ENCODE measurements around the gene B3GNT9. TPM values are rescaled to one million over a fixed set of nuclear protein-coding genes. Genes with fewer than 3 reads are reported as not detected.

B3GNT9 gene
- total and polyA plus RNA-seq, 2 of the 8 experiments (the other 6 are each of a cell fraction or from before 2014, with no cell fraction given), result 3.5 to 9.0 TPM

GRCh38 chr16:67170168-67170948 lies 19.6 kb upstream of the B3GNT9 start, which contains the start of gene NOL3:
NOL3 (plus strand) TSS chr16:67170538.
- Histone ChIP-seq H3K4ac (replicated peaks; ENCODE audit: insufficient read length, low read depth, low read length) (no peak within 1 kb of the TSS), H2AK5ac (ENCODE audit: low read depth, low read length) (0 out of 2 replicates have a peak within 1 kb of the TSS, but pooled peaks have one; percentile 69), H3K56ac (replicated peaks; ENCODE audit: insufficient read length, low read depth, low read length) (peak within 1 kb of the TSS; percentile 34), H3K18ac (ENCODE audit: extremely low read depth, low read length) (peak within 1 kb of the TSS; percentile 68), H4K5ac (ENCODE audit: insufficient read length, low read depth, low read length) (no peak within 1 kb of the TSS), H3K9me3 (ENCODE audit: insufficient read depth in 2 of 2, low read depth in 1 of 2, low read length in 1 of 2) (no peaks in the 10 kb centered on the region), H3K36me3 (ENCODE audit: control insufficient read depth in 2 of 4, insufficient read depth in 4 of 4, low read length in 3 of 4) (no peaks in the 10 kb centered on the region), H2BK12ac (ENCODE audit: low read depth, low read length) (peak within 1 kb of the TSS; percentile 71; the same call in 1 of the 2 replicates), H2BK120ac (replicated peaks; ENCODE audit: low read depth, low read length) (no peak within 1 kb of the TSS), H4K91ac (replicated peaks; ENCODE audit: insufficient read length, low read length) (no peak within 1 kb of the TSS), H3K27me3 (replicated peaks in 1 of 4; ENCODE audit: control insufficient read depth in 3 of 4, extremely low read depth in 1 of 4, insufficient read depth in 3 of 4, low read length in 3 of 4) (peaks cover 77 to 97% (median 95%) of the 10 kb centered on the region in 4 experiments), H2AFZ (ENCODE audit: low read length) (peak within 1 kb of the TSS; percentile 67; the same call in 1 of the 2 replicates), H2BK5ac (ENCODE audit: low read depth, low read length) (no peak within 1 kb of the TSS), H3K4me1 (replicated peaks in 1 of 4; ENCODE audit: control insufficient read depth in 3 of 4, insufficient read depth in 4 of 4, low read length in 3 of 4) (peaks cover 0 to 43% (median 29%) of the 10 kb centered on the region in 4 experiments; a peak in 6 of 7 replicates), H2BK20ac (ENCODE audit: low read length) (no peak within 1 kb of the TSS; the same call in 1 of the 2 replicates), H4K20me1 (replicated peaks in 1 of 2; ENCODE audit: control insufficient read depth in 1 of 2, insufficient read depth in 2 of 2, low read length in 2 of 2) (peaks cover 5 to 20% of the 10 kb centered on the region in 2 experiments), H2BK15ac (ENCODE audit: low read length) (peak within 1 kb of the TSS; percentile 81; the same call in 1 of the 2 replicates), H3K79me1 (ENCODE audit: low read depth, low read length) (peaks cover 2% of the 10 kb centered on the region; the same call in 1 of the 2 replicates), H3K27ac (ENCODE audit: low read depth, low read length) (no peak within 1 kb of the TSS), H3K23me2 (ENCODE audit: low read depth, low read length) (peaks cover 21% of the 10 kb centered on the region), H3K4me2 (ENCODE audit: insufficient read depth in 1 of 2, low read depth in 2 of 2, low read length in 2 of 2) (peak within 1 kb of the TSS; percentile 79 to 89), H4K8ac (ENCODE audit: extremely low read depth, insufficient read depth, low read length) (peak within 1 kb of the TSS; percentile 81), H3K14ac (ENCODE audit: insufficient read length) (no peak within 1 kb of the TSS), H3K4me3 (ENCODE audit: extremely low read depth in 1 of 4, insufficient read depth in 2 of 4, low read depth in 3 of 4, low read length in 4 of 4) (peak within 1 kb of the TSS; percentile 17 to 65 (median 50)), H3K23ac (ENCODE audit: insufficient read length) (no peak within 1 kb of the TSS), H3K79me2 (ENCODE audit: control insufficient read depth in 1 of 2, insufficient read depth in 2 of 2, low read length in 2 of 2) (no peaks in the 10 kb centered on the region), H3K9ac (replicated peaks in 1 of 4; ENCODE audit: extremely low read depth in 1 of 4, low read depth in 3 of 4, low read length in 3 of 4) (no peak within 1 kb of the TSS; a peak in 1 of 7 replicates)
- POLR2A ChIA-PET (ENCODE audit: partially characterized antibody), result interaction anchor here (0.7 to 2.7 kb wide), 8 partner anchors 10 to 792 kb away, joined by 3 to 11 read pairs (median 4); partner anchors contain the start of genes ELMO3, FBXL8 and TRADD
- 2% methylated on average over 27 of the region's 50 CpGs; no CpG with 5 or more reads in 1 of the 2 experiments for WGBS, 2 experiments (ENCODE audit: extremely low coverage in 1 of 2, insufficient coverage in 1 of 2, insufficient read length in 1 of 2, insufficient replicate concordance in 2 of 2, low coverage in 1 of 2, low lambda C conversion rate in 2 of 2, missing lambda C conversion rate in 1 of 2)
- FAIRE-seq (no peak), DNase-seq (ENCODE audit: low read depth in 1 of 2, low spot score in 2 of 2) (peak in 1 of 2 experiments; percentile 79)
- CTCF ChIA-PET (ENCODE audit: partially characterized antibody), result interaction anchor here (0.6 to 19.3 kb wide), 22 partner anchors 9 to 253 kb away, joined by 3 to 291 read pairs (median 5); partner anchors contain the start of genes B3GNT9, CES3, ELMO3 and EXOC3L1
- no peak for TF ChIP-seq SP1 (IDR thresholded peaks at IDR 0.05; ENCODE audit: low read depth, low read length)
- no peak for TF ChIP-seq TCF12 (IDR thresholded peaks at IDR 0.05; ENCODE audit: low read depth, low read length)
- TF ChIP-seq FOSL1 (IDR thresholded peaks at IDR 0.05; ENCODE audit: insufficient read depth, low read depth, low read length), result no peak
- TF ChIP-seq CEBPB (IDR thresholded peaks at IDR 0.05; ENCODE audit: low read depth, low read length), result no peak
- no peak for TF ChIP-seq CTCF (IDR thresholded peaks at IDR 0.05; ENCODE audit: control extremely low read depth in 1 of 3, insufficient read depth in 1 of 3, low read depth in 1 of 3, low read length in 3 of 3)
- no peak for TF ChIP-seq CBX5 (IDR thresholded peaks at IDR 0.05; ENCODE audit: low read depth, low read length)
- no peak for TF ChIP-seq EP300 (IDR thresholded peaks at IDR 0.05; ENCODE audit: borderline replicate concordance in 1 of 2, low read depth in 2 of 2, low read length in 2 of 2)
- TF ChIP-seq MAX (IDR thresholded peaks at IDR 0.05), result peak; percentile 51; the same call in 1 of the 2 replicates
